T-helper 22 cell (primary cell): Measurements from ENCODE around the gene SUPT6H.

ENCODE experiments used
- DNase-seq: peaks from one replicate; pipeline ENCODE4 v3.0.0-alpha.2; 2020; ENCODE audit warnings: low read depth

SUPT6H gene

GRCh38 chr17:28737770-28738679 is 76.0 kb downstream of the SUPT6H start:
- DNase-seq, result no peak

DNA sequence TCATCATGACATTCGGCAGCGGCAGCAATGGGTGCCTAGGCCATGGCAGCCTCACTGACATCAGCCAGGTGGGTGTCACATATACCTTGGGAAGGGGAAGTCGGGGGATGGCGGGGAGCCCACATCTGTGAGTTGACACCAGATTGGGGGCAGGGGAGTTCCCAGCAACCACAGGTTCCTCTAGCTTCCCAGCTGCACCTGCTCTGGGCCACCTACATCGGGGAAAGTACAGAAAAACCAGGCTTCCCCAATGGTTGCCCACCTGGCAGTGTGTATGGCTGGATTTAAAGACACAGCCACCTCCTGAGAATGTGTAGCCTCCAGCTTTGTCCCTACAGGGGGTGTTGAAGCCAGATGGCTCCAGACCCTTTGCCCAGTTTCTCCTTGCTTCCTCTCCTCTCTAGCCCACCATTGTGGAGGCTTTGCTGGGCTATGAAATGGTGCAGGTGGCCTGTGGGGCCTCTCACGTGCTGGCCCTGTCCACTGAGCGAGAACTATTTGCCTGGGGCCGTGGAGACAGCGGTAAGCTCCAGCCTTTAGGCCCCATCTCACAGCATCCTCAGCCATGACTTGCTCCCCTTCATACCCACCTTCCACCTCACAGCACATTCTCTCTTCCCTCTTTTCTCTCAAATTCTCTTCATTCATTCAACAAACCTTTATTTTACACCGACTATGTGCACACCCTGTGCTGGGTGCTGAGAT is 76.8 kb downstream of the SUPT6H start:
- peak; percentile 56 for DNase-seq

GRCh38 chr17:28740406-28741357 is 78.7 kb downstream of the SUPT6H start:
- DNase-seq, result no peak

- no peak for DNase-seq
Measured at GRCh38 chr17:28741358-28742349, 79.6 kb downstream of the SUPT6H start.

DNA sequence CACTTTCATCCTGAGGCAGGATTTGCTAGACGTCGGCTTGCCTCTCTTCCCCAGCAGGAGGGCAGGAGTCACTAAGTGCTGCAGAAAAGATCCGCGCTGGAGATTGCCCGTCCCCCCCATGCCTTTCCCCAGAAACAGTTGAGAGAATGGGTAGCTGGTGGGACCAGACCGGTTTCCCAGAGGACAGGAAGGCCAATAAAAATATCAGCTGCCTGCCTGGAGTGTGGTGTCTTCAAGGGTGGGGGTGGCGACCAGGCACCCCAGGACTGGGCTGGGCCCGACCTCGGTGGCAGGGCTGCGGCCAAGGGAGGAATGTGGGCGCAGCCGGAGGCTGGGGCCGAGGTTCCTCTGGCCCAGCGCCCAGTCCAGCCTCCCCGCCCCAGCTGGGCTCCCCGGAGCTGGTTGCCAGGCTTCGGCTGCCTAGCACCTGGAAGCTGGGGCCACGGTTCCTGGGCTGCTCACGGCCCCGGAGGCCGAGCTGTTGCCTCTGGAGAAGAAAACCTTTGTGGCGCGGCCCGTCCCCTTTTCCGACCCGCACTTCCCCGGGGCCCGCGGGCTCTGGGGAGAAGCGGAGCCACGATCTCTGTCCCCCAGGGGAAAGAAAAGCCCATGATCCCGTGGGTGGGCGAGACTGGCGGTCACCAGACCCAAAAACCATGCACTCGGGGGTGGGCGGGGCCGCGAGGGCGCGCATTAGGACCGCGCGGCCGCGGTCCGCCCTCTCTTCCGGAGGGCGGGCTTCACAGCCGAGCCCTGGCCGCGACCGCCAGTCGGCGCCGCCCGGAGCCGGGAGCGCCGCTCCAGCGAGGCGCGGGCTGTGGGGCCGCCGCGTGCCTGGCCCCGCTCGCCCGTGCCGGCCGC is 81.5 kb downstream of the SUPT6H start, which contains the start of gene TRAF4:
Gene TRAF4 (plus strand): TSS at position 769 of the 861 bp plus-strand sequence. CDS start 102 bp downstream, outside the sequence.
- DNase-seq, result peak; percentile 57

GRCh38 chr17:28744104-28744971 is 82.3 kb downstream of the SUPT6H start:
- peak; percentile 49 for DNase-seq

- DNase-seq, result no peak
Measured at GRCh38 chr17:28744972-28745785, 83.2 kb downstream of the SUPT6H start.

DNA sequence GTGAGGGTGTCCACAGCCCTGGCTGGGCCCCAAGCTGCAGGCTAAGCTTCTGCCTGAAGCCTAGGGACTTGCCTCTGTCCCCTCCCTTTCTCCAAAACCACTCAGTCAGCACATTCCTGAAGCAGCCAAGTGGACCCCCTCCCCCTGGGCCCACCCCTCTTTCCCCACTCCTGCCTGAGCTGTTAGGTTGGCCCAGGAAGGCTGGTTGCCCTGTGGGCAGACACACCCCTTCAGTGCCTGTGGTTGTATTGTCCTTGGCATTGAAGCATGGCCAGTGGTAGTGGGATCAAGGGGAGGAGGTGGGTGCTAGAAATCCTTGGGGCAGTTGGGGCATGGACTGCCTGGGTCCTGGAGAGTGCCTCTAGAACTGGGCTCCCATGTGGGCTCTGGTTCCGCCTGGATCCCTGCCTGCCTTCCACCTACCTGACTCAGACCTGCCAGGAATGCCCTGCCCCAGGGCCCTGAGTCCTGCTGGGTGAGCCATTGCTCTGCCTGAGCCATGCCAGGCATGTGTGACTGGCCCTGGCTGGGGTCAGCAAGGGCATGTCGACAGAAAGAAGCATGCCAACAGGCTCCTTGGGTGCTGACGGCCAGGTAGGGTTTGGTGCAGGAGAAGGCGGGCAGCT is 83.9 kb downstream of the SUPT6H start:
- no peak for DNase-seq

DNA sequence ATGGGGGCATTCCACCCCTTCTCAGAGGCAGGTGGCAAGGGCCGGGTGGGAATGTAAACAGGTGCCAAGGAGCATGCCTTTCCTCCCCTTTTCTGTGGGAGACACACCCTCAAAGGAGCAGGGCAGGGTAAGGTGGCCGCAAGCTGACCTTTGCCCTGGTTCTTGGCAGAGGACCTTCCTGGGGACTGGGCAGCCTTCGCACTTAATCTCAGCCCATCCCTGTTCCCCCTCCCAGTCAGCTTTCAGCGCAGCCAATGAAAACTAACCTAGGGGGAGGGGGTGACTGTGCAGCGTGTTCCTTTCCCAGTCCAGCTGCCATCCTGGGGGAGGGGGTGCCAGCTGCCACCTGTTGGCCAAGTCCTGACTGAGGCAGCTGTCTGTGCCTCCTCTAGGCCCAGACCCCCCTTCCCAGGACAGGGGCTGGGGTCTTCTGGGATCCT is 84.6 kb downstream of the SUPT6H start:
- no peak for DNase-seq

DNA sequence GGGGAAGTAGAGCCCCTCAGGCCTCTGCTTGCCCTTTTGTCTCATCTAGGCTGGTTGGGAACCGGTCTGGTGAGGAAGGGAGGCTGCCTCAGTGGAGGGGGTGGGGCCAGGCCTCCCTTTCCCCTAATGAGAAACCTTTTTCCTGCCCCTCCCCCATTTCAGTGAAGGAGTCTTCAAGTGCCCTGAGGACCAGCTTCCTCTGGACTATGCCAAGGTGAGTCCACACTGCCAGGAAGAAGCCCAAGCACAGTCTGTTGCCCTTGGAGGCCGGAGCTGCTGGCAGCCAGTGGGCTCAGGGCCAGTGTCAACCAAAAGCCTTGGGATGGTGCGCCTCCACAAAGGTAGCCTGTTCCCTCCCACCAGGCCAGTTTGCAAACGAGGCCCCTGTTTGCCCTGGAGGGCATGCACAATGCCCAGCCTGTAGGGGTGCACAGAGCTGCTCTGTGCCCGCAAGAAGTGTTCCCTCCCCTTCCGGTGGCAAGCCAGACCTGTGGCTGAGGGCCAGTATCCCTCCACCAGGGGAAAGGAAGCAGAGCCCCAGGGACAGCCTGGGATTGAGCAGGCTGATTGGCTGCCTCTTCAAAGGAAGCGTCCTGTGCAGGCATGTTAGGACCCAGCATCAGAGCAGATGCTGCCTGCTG is 85.2 kb downstream of the SUPT6H start:
- DNase-seq, result no peak

- no peak for DNase-seq
Measured at GRCh38 chr17:28747801-28748750, 86.1 kb downstream of the SUPT6H start.

- no peak for DNase-seq
Measured at GRCh38 chr17:28748852-28749515, 87.0 kb downstream of the SUPT6H start.

GRCh38 chr17:28749516-28750177 is 87.6 kb downstream of the SUPT6H start:
- no peak for DNase-seq
